Common myeloid progenitor, CD34-positive (primary cell): Measurements from ENCODE around the gene HAGHL.

Experiments
- CTCF ChIA-PET: fragments of 350-600 bp; sonication (Branson Sonifier 250); formaldehyde crosslinking; loops from one replicate; lab custom pipeline; 2021; ENCODE audit warnings: antibody characterized with exemption; lab: Charles Lee
- POLR2A ChIA-PET: fragments of 350-600 bp; sonication (Branson Sonifier 250); formaldehyde crosslinking; loops from one replicate; lab custom pipeline; 2021; ENCODE audit warnings: antibody characterized with exemption; lab: Charles Lee
- DNase-seq, 3 donors: peaks; one replicate each; pipeline versions ENCODE4 v3.0.0 to v3.0.0-alpha.2; 2013
- H3K27ac ChIP-seq, 2 experiments: 1 replicate in 1 of 2; 2 replicates in 1 of 2; pipeline ENCODE4 v1.7.0; 2013; ENCODE audit warnings: inconsistent platforms in 2 of 2, low read length in 2 of 2, mild to moderate bottlenecking in 2 of 2, low read depth in 1 of 2, moderate library complexity in 1 of 2; ENCODE audit not compliant: severe bottlenecking in 2 of 2, insufficient read depth in 1 of 2, poor library complexity in 1 of 2
- H3K27me3 ChIP-seq, 5 experiments: replicated peaks in 2 of 5; 1 replicate in 3 of 5; 2 replicates in 2 of 5; pipeline versions ENCODE4 v1.6.1 to v1.7.0; 2013; ENCODE audit warnings: low read length in 4 of 5, mild to moderate bottlenecking in 2 of 5, moderate library complexity in 2 of 5, inconsistent platforms in 1 of 5; ENCODE audit not compliant: insufficient read depth in 5 of 5, control insufficient read depth in 4 of 5
- H3K36me3 ChIP-seq, 4 experiments: 1 replicate in 2 of 4; 2 replicates in 2 of 4; pipeline versions ENCODE4 v1.6.1 to v1.7.0; 2013; ENCODE audit warnings: low read length in 3 of 4, control low read depth in 1 of 4, mild to moderate bottlenecking in 1 of 4; ENCODE audit not compliant: control insufficient read depth in 4 of 4, insufficient read depth in 4 of 4
- H3K4me1 ChIP-seq, 4 experiments: 1 replicate in 3 of 4; 2 replicates in 1 of 4; pipeline versions ENCODE4 v1.6.1 to v1.7.1; 2013; ENCODE audit warnings: low read length in 3 of 4, mild to moderate bottlenecking in 3 of 4, control low read depth in 1 of 4, inconsistent platforms in 1 of 4, moderate library complexity in 1 of 4; ENCODE audit not compliant: control insufficient read depth in 4 of 4, insufficient read depth in 4 of 4; ENCODE audit errors: control extremely low read depth in 1 of 4
- H3K4me3 ChIP-seq, 7 experiments: 1 replicate in 4 of 7; 2 replicates in 3 of 7; pipeline versions ENCODE4 v1.5.1 to v1.7.0; 2013; ENCODE audit warnings: mild to moderate bottlenecking in 7 of 7, low read length in 6 of 7, moderate library complexity in 6 of 7, inconsistent platforms in 2 of 7, low read depth in 2 of 7, control low read depth in 1 of 7; ENCODE audit not compliant: insufficient read depth in 4 of 7, control insufficient read depth in 1 of 7; ENCODE audit errors: extremely low read depth in 1 of 7
- H3K9me3 ChIP-seq, 5 experiments: 1 replicate in 4 of 5; 2 replicates in 1 of 5; pipeline versions ENCODE4 v1.6.1 to v1.7.1; 2013; ENCODE audit warnings: low read length in 4 of 5, mild to moderate bottlenecking in 2 of 5, inconsistent platforms in 1 of 5, low read depth in 1 of 5, moderate library complexity in 1 of 5; ENCODE audit not compliant: control insufficient read depth in 4 of 5, insufficient read depth in 2 of 5; ENCODE audit errors: control extremely low read depth in 1 of 5
- WGBS: methylation state at CpG from one replicate; pipeline ENCODE4 v1.1.5; 2013; ENCODE audit not compliant: insufficient coverage; 5-methylcytosine and 5-hydroxymethylcytosine counted together

HAGHL gene

DNA sequence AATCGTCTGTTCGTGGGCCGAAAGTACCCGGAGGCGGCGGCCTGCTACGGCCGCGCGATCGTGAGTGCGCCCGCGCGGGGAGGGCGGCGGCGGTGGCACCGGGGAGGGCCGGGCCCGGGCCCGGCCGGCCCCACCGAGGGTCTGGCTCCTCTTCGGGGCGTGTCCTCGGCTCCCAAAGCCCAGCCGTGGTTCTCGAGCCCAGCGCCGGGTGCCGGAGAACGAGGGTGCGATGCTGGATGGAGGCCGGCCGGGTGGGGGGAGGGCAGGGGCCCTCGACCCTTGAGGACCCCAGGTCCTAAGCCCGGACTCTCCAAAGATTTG, 46.3 kb upstream of the HAGHL start:
- H3K36me3 ChIP-seq, result peaks cover 0 to 26% (median 9%) of the 10 kb centered on the region in 4 experiments
- H3K27ac ChIP-seq, result peak overlapping the region; percentile 61 to 79
- peaks cover 0 to 23% (median 2%) of the 10 kb centered on the region in 5 experiments for H3K27me3 ChIP-seq
- H3K4me3 ChIP-seq, result peak overlapping the region; percentile 59 to 86 (median 80)
- no peaks in the 10 kb centered on the region for H3K9me3 ChIP-seq
- WGBS, result 0% methylated on average over 23 of the region's 38 CpGs
- ChIA-PET CTCF (interaction anchor here (1.5 to 1.8 kb wide), 3 partner anchors 9 to 44 kb away, joined by 4 to 7 read pairs (median 4); partner anchors contain the start of genes METTL26 and WDR24), POLR2A (interaction anchor here (0.9 to 1.3 kb wide), 2 partner anchors 10 to 15 kb away, joined by 3 to 5 read pairs; partner anchors contain the start of gene WDR24)
- no peak for DNase-seq
- peaks cover 0 to 57% (median 49%) of the 10 kb centered on the region in 4 experiments for H3K4me1 ChIP-seq

DNA sequence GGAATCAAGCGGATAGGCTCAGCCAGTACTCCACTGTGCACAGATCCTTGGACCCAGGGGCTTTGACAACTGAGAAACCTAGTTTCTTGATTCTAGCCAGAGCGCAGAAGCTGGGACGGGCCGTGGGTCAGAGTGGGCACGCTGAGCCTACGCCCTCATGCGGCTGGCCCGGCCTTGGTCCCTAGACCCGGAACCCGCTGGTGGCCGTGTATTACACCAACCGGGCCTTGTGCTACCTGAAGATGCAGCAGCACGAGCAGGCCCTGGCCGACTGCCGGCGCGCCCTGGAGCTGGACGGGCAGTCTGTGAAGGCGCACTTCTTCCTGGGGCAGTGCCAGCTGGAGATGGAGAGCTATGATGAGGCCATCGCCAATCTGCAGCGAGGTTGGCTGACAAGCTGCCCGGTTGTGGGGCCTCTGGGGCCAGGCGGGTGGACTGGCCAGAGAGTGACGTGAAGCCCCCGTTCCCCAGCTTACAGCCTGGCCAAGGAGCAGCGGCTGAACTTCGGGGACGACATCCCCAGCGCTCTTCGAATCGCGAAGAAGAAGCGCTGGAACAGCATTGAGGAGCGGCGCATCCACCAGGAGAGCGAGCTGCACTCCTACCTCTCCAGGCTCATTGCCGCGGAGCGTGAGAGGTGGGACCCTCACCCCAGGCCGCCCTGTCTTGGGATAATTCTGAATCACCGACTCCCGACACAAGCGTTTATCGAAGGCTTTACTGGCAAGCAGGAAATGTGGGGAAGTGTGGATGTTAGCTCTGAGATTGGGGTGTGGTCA, 45.8 kb upstream of the HAGHL start:
- peak overlapping the region; percentile 61 to 79 for H3K27ac ChIP-seq
- H3K4me3 ChIP-seq, result peak overlapping the region; percentile 59 to 86 (median 80)
- DNase-seq, result peak in 1 of 3 donors; percentile 42
- H3K36me3 ChIP-seq, result peaks cover 0 to 30% (median 11%) of the 10 kb centered on the region in 4 experiments
- ChIA-PET CTCF (interaction anchor here (1.4 to 1.8 kb wide), 5 partner anchors 9 to 45 kb away, joined by 4 to 8 read pairs (median 5); partner anchors contain the start of genes METTL26, RHOT2 and WDR24), POLR2A (interaction anchor here (0.9 to 1.3 kb wide), 2 partner anchors 9 to 14 kb away, joined by 3 to 5 read pairs; partner anchors contain the start of gene WDR24)
- no peaks in the 10 kb centered on the region for H3K9me3 ChIP-seq
- H3K27me3 ChIP-seq, result peaks cover 0 to 17% (median 1%) of the 10 kb centered on the region in 5 experiments
- 54% methylated on average over 40 of the region's 44 CpGs for WGBS
- H3K4me1 ChIP-seq, result peaks cover 0 to 56% (median 51%) of the 10 kb centered on the region in 4 experiments

DNA sequence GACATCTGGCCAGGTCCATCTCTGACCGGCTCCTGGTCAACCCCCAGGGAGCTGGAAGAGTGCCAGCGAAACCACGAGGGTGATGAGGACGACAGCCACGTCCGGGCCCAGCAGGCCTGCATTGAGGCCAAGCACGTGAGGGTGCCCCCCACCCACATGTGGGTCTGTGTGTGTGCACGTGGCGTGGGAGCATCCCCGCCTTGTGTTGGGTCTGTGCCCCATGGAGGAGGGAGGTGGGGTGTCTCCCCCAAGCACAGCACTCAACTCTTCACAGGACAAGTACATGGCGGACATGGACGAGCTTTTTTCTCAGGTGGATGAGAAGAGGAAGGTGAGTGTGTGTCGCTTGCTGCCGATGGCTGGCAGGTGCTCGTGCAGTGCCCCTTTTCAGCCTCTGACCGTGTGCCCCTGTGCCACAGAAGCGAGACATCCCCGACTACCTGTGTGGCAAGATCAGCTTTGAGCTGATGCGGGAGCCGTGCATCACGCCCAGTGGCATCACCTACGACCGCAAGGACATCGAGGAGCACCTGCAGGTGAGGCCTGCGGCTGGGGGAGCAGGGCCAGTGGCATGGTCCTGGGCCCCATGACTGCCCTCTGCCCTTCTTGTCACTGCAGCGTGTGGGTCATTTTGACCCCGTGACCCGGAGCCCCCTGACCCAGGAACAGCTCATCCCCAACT, 45.0 kb upstream of the HAGHL start:
- Histone ChIP-seq H3K27me3 (peaks cover 0 to 10% (median 0%) of the 10 kb centered on the region in 5 experiments), H3K4me3 (peak overlapping the region in 3 of 7 experiments; percentile 82 to 86 (median 84)), H3K9me3 (no peaks in the 10 kb centered on the region), H3K4me1 (peaks cover 0 to 56% (median 53%) of the 10 kb centered on the region in 4 experiments), H3K27ac (no peak overlapping the region), H3K36me3 (peaks cover 0 to 38% (median 14%) of the 10 kb centered on the region in 4 experiments)
- CTCF ChIA-PET, result interaction anchor here (1.4 to 1.8 kb wide), 4 partner anchors 8 to 46 kb away, joined by 4 to 8 read pairs (median 6); partner anchors contain the start of genes METTL26, RHOT2 and WDR24
- POLR2A ChIA-PET, result no interaction called here
- no peak for DNase-seq
- 81% methylated on average over 26 of the region's 28 CpGs for WGBS

DNA sequence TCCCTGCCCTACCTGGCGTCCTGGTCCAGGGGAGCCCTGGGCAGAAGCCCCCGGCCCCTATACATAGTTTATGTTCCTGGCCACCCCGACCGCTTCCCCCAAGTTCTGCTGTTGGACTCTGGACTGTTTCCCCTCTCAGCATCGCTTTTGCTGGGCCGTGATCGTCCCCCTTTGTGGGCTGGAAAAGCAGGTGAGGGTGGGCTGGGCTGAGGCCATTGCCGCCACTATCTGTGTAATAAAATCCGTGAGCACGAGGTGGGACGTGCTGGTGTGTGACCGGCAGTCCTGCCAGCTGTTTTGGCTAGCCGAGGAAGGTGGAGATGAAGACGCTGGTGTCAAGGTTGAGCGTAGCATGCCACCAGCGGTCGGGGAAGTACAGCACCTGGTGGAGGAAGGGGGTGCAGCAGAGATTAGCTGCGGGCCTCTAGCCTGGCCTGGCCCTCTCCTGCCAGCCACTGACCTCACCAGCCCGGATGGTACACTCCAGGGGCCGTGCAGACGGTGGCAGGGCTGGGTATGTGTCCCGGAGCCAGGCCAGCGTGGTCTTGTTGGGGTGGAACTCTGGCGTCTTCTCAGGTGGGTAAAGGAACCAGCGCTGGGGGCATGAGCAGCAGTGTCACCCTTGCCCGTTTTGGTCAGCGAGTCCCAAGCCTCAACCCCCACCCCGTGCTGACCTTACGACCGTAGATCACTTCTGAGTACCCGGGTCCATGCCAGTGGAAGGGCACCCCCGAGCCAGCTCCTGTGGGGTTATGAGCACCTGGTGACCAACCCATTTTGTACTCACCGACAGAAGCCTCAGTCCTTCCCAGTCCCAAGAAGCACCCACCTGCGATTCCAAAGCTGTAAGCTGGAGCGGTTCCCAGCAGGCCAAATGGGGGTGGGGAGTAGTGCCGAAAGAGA, 44.2 kb upstream of the HAGHL start:
- 94% methylated on average over 31 of the region's 36 CpGs for WGBS
- H3K27ac ChIP-seq, result peak overlapping the region in 1 of 2 experiments; percentile 64
- peaks cover 0 to 1% (median 0%) of the 10 kb centered on the region in 5 experiments for H3K27me3 ChIP-seq
- no peaks in the 10 kb centered on the region for H3K9me3 ChIP-seq
- ChIA-PET CTCF (interaction anchor here (1.4 to 1.6 kb wide), 2 partner anchors 15 to 21 kb away, joined by 5 to 8 read pairs; partner anchors contain the start of gene RHOT2), POLR2A (no interaction called here)
- H3K4me3 ChIP-seq, result peak overlapping the region in 3 of 7 experiments; percentile 13 to 81 (median 76)
- no peak for DNase-seq
- H3K36me3 ChIP-seq, result peaks cover 0 to 46% (median 21%) of the 10 kb centered on the region in 4 experiments
- peaks cover 0 to 56% (median 53%) of the 10 kb centered on the region in 4 experiments for H3K4me1 ChIP-seq

DNA sequence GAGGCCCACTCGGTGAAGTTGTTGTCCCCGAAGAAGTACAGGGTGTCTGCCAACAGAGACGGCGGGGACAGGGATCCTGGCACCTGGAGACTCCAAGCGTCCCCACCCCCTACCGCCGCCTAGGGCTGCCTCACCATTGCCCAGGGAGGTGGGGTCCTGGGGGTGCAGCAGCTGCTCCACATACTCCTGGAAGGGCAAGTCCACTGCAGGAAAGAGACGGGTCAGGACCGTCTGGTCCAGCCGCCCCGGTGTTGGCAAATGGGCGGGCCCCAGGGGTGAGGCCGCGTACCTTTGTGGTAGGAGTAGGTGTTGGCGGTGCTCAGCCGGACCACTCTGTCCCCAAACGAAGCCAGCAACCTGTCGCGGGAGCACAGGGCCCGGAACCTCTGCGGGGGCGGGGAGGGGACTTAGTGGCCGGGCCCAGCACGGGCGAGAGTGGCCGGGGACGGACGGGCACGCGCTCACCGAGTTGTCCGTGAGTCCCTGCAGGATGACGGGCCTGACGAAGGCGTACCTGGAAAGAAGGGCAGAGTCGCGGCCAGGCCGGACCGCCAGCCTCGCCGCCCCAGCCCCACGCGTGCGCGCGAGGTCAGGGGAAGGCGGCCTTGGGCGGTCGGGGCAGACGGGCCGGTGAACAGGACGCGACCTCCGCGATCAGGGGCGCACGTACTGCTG, 43.4 kb upstream of the HAGHL start:
- ChIA-PET POLR2A (no interaction called here), CTCF (interaction anchor here (0.8 kb wide), 1 partner anchor 10 kb away, joined by 4 read pairs; no protein-coding TSS in a partner anchor)
- Histone ChIP-seq H3K36me3 (peaks cover 0 to 49% (median 23%) of the 10 kb centered on the region in 4 experiments), H3K27me3 (no peaks in the 10 kb centered on the region), H3K4me3 (peak overlapping the region; percentile 43 to 81 (median 72)), H3K27ac (peak overlapping the region in 1 of 2 experiments; percentile 64), H3K9me3 (no peaks in the 10 kb centered on the region), H3K4me1 (peaks cover 0 to 56% (median 53%) of the 10 kb centered on the region in 4 experiments)
- WGBS, result 20% methylated on average over 49 of the region's 57 CpGs
- DNase-seq, result no peak
